HCT116 (cell line): Measurements from ENCODE around the gene CDH13. TPM values are rescaled to one million over a fixed set of nuclear protein-coding genes. Genes with fewer than 3 reads are reported as not detected.

Source experiments
- ATAC-seq: fragments of 200-7000 bp; cut with Tn5 transposase; 2 replicates; pipeline ENCODE4 v1.9.1; 2020; ENCODE audit warnings: mild to moderate bottlenecking, moderate library complexity
- BruUV-seq: library from RNA; stranded (reverse); fragments of 400-500 nt; replicated peaks from 2 replicates; lab custom pipeline; 2021; lab: Mats Ljungman, UMichigan
- CTCF ChIA-PET: fragments of 300-600 bp; sonication (Branson Sonifier 250); formaldehyde crosslinking; loops from one replicate; lab custom pipeline; 2021; ENCODE audit warnings: antibody characterized with exemption; lab: Charles Lee
- POLR2A ChIA-PET: fragments of 300-600, 350-600 bp; sonication (Branson Sonifier 250); formaldehyde crosslinking; loops from one replicate; lab custom pipeline; 2021; ENCODE audit warnings: antibody characterized with exemption; lab: Charles Lee
- RAD21 ChIA-PET, 2 experiments: fragments of 300-600 bp; sonication (Branson Sonifier 250); formaldehyde crosslinking; loops; one replicate each; lab custom pipeline; 2023; ENCODE audit warnings: low total read pairs in 2 of 2; ENCODE audit not compliant: uncharacterized antibody in 2 of 2, unreplicated experiment in 2 of 2, low non-redundant PET in 1 of 2; lab: Charles Lee
- DNase-seq: peaks from one replicate; pipeline ENCODE4 v3.0.0-alpha.2; 2010; ENCODE audit warnings: low read depth, low spot score
- H2AFZ ChIP-seq: fragments of 200-600 bp; shearing (Covaris generic), sonication (generic); 2 replicates; pipeline ENCODE4 v1.6.1; 2017; ENCODE audit warnings: low read depth, mixed run types, mixed read lengths, antibody characterized with exemption, low read length; ENCODE audit not compliant: poor library complexity, severe bottlenecking
- H3K27ac ChIP-seq: 2 replicates; pipeline ENCODE4 v1.5.1; 2012; ENCODE audit warnings: low read depth, low read length
- H3K27me3 ChIP-seq: fragments of 200-600 bp; sonication (generic); 2 replicates; pipeline ENCODE4 v1.6.1; 2016; ENCODE audit warnings: mixed run types, low read length, mixed read lengths; ENCODE audit not compliant: insufficient read depth
- H3K36me3 ChIP-seq, 2 experiments: fragments of 200-500 bp in 1 of 2; fragments of 200-600 bp in 1 of 2; sonication (Bioruptor generic) in 1 of 2; sonication (generic) in 1 of 2; 2 replicates each; pipeline versions ENCODE4 v1.5.1 to v1.6.1; 2014 to 2016; ENCODE audit warnings: low read length in 2 of 2, inconsistent platforms in 1 of 2, mixed read lengths in 1 of 2, mixed run types in 1 of 2; ENCODE audit not compliant: insufficient read depth in 2 of 2, control insufficient read depth in 1 of 2
- H3K4me1 ChIP-seq, 2 experiments: fragments of 200-600 bp in 1 of 2; sonication (generic) in 1 of 2; 2 replicates each; pipeline versions ENCODE4 v1.5.1 to v1.6.1; 2012 to 2017; ENCODE audit warnings: low read length in 2 of 2, inconsistent platforms in 1 of 2, mild to moderate bottlenecking in 1 of 2, mixed read lengths in 1 of 2, mixed run types in 1 of 2, moderate library complexity in 1 of 2; ENCODE audit not compliant: insufficient read depth in 2 of 2, control insufficient read depth in 1 of 2
- H3K4me2 ChIP-seq: fragments of 200-600 bp; sonication (generic); 2 replicates; pipeline ENCODE4 v1.6.1; 2017; ENCODE audit warnings: mixed run types, low read length, mixed read lengths
- H3K4me3 ChIP-seq, 2 experiments: fragments of 200-600 bp in 1 of 2; sonication (generic) in 1 of 2; replicated peaks in 1 of 2; 2 replicates each; pipeline ENCODE4 v1.5.1; 2011 to 2016; ENCODE audit warnings: low read length in 2 of 2, control low read depth in 1 of 2, low read depth in 1 of 2, mild to moderate bottlenecking in 1 of 2, mixed read lengths in 1 of 2, mixed run types in 1 of 2
- H3K79me2 ChIP-seq: fragments of 200-600 bp; sonication (generic); 2 replicates; pipeline ENCODE4 v1.6.1; 2017; ENCODE audit warnings: mild to moderate bottlenecking, mixed run types, low read length, moderate library complexity, mixed read lengths; ENCODE audit not compliant: insufficient read depth
- H3K9ac ChIP-seq: fragments of 200-600 bp; sonication (generic); 2 replicates; pipeline ENCODE4 v1.6.1; 2016; ENCODE audit warnings: low read length, mixed read lengths
- H3K9me2 ChIP-seq: fragments of 200-600 bp; sonication (generic), shearing (Covaris generic); 2 replicates; pipeline ENCODE4 v1.6.1; 2017; ENCODE audit warnings: mixed run types, mild to moderate bottlenecking, moderate library complexity; ENCODE audit not compliant: insufficient read depth
- H3K9me3 ChIP-seq, 2 experiments: fragments of 200-500 bp in 1 of 2; fragments of 200-600 bp in 1 of 2; sonication (Bioruptor generic) in 1 of 2; sonication (generic) in 1 of 2; 2 replicates each; pipeline ENCODE4 v1.6.1; 2014 to 2017; ENCODE audit warnings: low read length in 2 of 2, mixed read lengths in 2 of 2, inconsistent platforms in 1 of 2, low read depth in 1 of 2, mild to moderate bottlenecking in 1 of 2, mixed run types in 1 of 2, moderate library complexity in 1 of 2; ENCODE audit not compliant: control insufficient read depth in 1 of 2, insufficient read depth in 1 of 2
- H4K20me1 ChIP-seq: fragments of 200-600 bp; sonication (generic), shearing (Covaris generic); 2 replicates; pipeline ENCODE4 v1.6.1; 2017; ENCODE audit warnings: mixed run types, mild to moderate bottlenecking, moderate library complexity; ENCODE audit not compliant: insufficient read depth
- CTCF ChIP-seq, 3 experiments: fragments of 200-600 bp in 1 of 3; sonication (generic) in 1 of 3; IDR thresholded peaks in 2 of 3; conservative IDR thresholded peaks in 1 of 3; 2 replicates each; pipeline ENCODE4 v1.5.1; 2012 to 2017; ENCODE audit warnings: low read depth in 2 of 3, low read length in 2 of 3, antibody characterized with exemption in 1 of 3, borderline replicate concordance in 1 of 3, control low read depth in 1 of 3, mild to moderate bottlenecking in 1 of 3, mixed read lengths in 1 of 3, mixed run types in 1 of 3, moderate library complexity in 1 of 3; ENCODE audit not compliant: insufficient read depth in 1 of 3
- EZH2 ChIP-seq: fragments of 200-600 bp; sonication (generic); IDR thresholded peaks from 2 replicates; pipeline ENCODE4 v1.6.1; 2017; ENCODE audit warnings: antibody characterized with exemption, mixed run types
- JUND ChIP-seq: IDR thresholded peaks from 2 replicates; pipeline ENCODE4 v1.6.1; 2012
- RAD21 ChIP-seq: IDR thresholded peaks from 2 replicates; pipeline ENCODE4 v1.6.1; 2012; ENCODE audit warnings: low read depth, mild to moderate bottlenecking
- SIN3A ChIP-seq: IDR thresholded peaks from 2 replicates; pipeline ENCODE4 v1.6.1; 2012; ENCODE audit warnings: low read depth
- SP1 ChIP-seq: IDR thresholded peaks from 2 replicates; pipeline ENCODE4 v1.6.1; 2012; ENCODE audit warnings: low read depth
- TCF7L2 ChIP-seq: IDR thresholded peaks from 2 replicates; pipeline ENCODE4 v1.7.0; 2011; ENCODE audit warnings: borderline replicate concordance, inconsistent platforms; ENCODE audit not compliant: insufficient read depth, insufficient read length; ENCODE audit errors: extremely low read depth
- YY1 ChIP-seq: IDR thresholded peaks from 2 replicates; pipeline ENCODE4 v1.6.1; 2011; ENCODE audit warnings: low read length, low read depth, moderate library complexity, mild to moderate bottlenecking; ENCODE audit not compliant: insufficient replicate concordance; ENCODE audit errors: extremely low read depth
- ZFX ChIP-seq: fragments of 450-650 bp; IDR thresholded peaks from 2 replicates; pipeline ENCODE4 v1.6.1; 2017
- ZNF274 ChIP-seq: fragments of 200-500 bp; sonication (Bioruptor generic); IDR thresholded peaks from 2 replicates; pipeline ENCODE4 v1.6.1; 2014; ENCODE audit warnings: mild to moderate bottlenecking, low read depth, low read length, inconsistent platforms
- intact Hi-C: fragments of 100-400 bp; cut with micrococcal nuclease; formaldehyde crosslinking; loops from 2 replicates; pipeline ENCODE4 v1.10.0; 2022
- total RNA-seq: library from RNA; stranded (reverse); gene quantifications from one replicate; pipeline ENCODE4 v1.2.1, GENCODE V29; 2021; ENCODE audit not compliant: unreplicated experiment
- TF ChIP-seq, protein P1 (sequence below): IDR thresholded peaks from 2 replicates; pipeline ENCODE4 v1.6.1; 2012
- TF ChIP-seq, protein P2 (sequence below): IDR thresholded peaks from 2 replicates; pipeline ENCODE4 v1.6.1; 2012; ENCODE audit warnings: low read depth

Gene CDH13
- total RNA-seq, 1 experiment from 2014 or later, result not detected

DNA sequence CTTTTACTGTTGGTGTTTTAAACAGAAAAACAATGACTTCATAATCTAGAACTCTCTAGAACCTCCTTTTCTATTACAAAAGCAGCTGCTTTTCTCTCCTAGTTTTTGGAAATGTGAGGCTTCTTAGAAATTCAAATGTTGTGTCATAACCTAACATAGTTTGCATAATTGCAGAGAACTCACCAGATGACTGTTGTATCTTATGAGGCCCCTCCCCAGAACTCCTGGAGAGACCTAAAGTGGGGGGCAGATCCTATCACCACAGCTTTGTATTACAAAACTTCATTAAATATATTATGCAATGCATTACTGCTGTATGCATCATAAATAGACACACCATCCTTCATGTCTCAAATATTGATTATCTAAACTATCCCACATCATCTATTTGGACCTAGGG lies 642.3 kb downstream of the CDH13 start:
- peaks cover 0 to 6% of the 10 kb centered on the region in 2 experiments; a peak in 1 of 4 replicates for H3K9me3 ChIP-seq
- no peaks in the 10 kb centered on the region for H3K79me2 ChIP-seq
- no peak overlapping the region for H3K9ac ChIP-seq
- no peak for TF ChIP-seq JUND
- TF ChIP-seq ZFX, result no peak
- no peak for TF ChIP-seq TCF7L2
- no peak for TF ChIP-seq RAD21
- TF ChIP-seq ZNF274, result no peak
- no peak for TF ChIP-seq CTCF (IDR thresholded peaks at IDR 0.05 in 2 of 3, conservative IDR thresholded peaks at IDR 0.05 in 1 of 3; ENCODE audit: borderline replicate concordance in 1 of 3, insufficient read depth in 1 of 3, low read depth in 2 of 3, low read length in 2 of 3)
- no peak for TF ChIP-seq SIN3A
- TF ChIP-seq YY1, result no peak
- no peak for TF ChIP-seq EZH2
- TF ChIP-seq, protein P1, sequence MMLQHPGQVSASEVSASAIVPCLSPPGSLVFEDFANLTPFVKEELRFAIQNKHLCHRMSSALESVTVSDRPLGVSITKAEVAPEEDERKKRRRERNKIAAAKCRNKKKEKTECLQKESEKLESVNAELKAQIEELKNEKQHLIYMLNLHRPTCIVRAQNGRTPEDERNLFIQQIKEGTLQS, result no peak
- no peak for TF ChIP-seq SP1
- TF ChIP-seq, protein P2, sequence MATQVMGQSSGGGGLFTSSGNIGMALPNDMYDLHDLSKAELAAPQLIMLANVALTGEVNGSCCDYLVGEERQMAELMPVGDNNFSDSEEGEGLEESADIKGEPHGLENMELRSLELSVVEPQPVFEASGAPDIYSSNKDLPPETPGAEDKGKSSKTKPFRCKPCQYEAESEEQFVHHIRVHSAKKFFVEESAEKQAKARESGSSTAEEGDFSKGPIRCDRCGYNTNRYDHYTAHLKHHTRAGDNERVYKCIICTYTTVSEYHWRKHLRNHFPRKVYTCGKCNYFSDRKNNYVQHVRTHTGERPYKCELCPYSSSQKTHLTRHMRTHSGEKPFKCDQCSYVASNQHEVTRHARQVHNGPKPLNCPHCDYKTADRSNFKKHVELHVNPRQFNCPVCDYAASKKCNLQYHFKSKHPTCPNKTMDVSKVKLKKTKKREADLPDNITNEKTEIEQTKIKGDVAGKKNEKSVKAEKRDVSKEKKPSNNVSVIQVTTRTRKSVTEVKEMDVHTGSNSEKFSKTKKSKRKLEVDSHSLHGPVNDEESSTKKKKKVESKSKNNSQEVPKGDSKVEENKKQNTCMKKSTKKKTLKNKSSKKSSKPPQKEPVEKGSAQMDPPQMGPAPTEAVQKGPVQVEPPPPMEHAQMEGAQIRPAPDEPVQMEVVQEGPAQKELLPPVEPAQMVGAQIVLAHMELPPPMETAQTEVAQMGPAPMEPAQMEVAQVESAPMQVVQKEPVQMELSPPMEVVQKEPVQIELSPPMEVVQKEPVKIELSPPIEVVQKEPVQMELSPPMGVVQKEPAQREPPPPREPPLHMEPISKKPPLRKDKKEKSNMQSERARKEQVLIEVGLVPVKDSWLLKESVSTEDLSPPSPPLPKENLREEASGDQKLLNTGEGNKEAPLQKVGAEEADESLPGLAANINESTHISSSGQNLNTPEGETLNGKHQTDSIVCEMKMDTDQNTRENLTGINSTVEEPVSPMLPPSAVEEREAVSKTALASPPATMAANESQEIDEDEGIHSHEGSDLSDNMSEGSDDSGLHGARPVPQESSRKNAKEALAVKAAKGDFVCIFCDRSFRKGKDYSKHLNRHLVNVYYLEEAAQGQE, result no peak
- H3K36me3 ChIP-seq, result no peaks in the 10 kb centered on the region
- no peak overlapping the region for H3K27ac ChIP-seq
- ChIA-PET CTCF (no interaction called here), RAD21 (no interaction called here), POLR2A (no interaction called here)
- no peak overlapping the region for H3K4me3 ChIP-seq
- H2AFZ ChIP-seq, result no peak overlapping the region
- no peaks in the 10 kb centered on the region for H3K27me3 ChIP-seq
- H3K9me2 ChIP-seq, result no peaks in the 10 kb centered on the region
- no peaks in the 10 kb centered on the region for H3K4me1 ChIP-seq
- DNase-seq, result no peak
- H4K20me1 ChIP-seq, result no peaks in the 10 kb centered on the region
- ATAC-seq, result no peak
- H3K4me2 ChIP-seq, result no peak overlapping the region
- BruUV-seq, result no TSS peak
- intact Hi-C loops, result no loop called here
